ENCODE results near the gene IL31RA.

- no peak for TF ChIP-seq EP300 (IDR thresholded peaks at IDR 0.05; ENCODE audit: low read depth)
- TF ChIP-seq CTCF (IDR thresholded peaks at IDR 0.05): no peak
- TF ChIP-seq POLR2A (IDR thresholded peaks at IDR 0.05): no peak
Measured at GRCh38 chr5:55853818-55854217, 2.7 kb downstream of the IL31RA start.

All from transverse colon (tissue), 3 donors.